Epithelial cell of proximal tubule (primary cell): ENCODE results near the gene IL12A. TPM values are rescaled to one million over a fixed set of nuclear protein-coding genes. Genes with fewer than 3 reads are reported as not detected.

ENCODE experiments used
- DNase-seq: peaks from one replicate; pipeline ENCODE4 v3.0.0-alpha.2; 2011; ENCODE audit warnings: low read depth
- H3K4me3 ChIP-seq: 2 replicates; pipeline ENCODE4 v1.5.1; 2011; ENCODE audit warnings: low read depth, mild to moderate bottlenecking, low read length
- CTCF ChIP-seq: conservative IDR thresholded peaks from 2 replicates; pipeline ENCODE4 v1.5.1; 2012; ENCODE audit warnings: low read depth, mild to moderate bottlenecking, low read length
- total RNA-seq: library from RNA; depleted of rRNA; stranded (reverse); fragments of >200 nt; gene quantifications from 2 replicates; pipeline ENCODE4 v1.2.3, GENCODE V29; 2015

IL12A gene
- total RNA-seq, 1 donor from 2014 or later, result 8.1 TPM

GRCh38 chr3:160027541-160028195, 39.0 kb downstream of the IL12A start:
- DNase-seq, result no peak
- H3K4me3 ChIP-seq, result no peak overlapping the region
- no peak for TF ChIP-seq CTCF

- H3K4me3 ChIP-seq, result no peak overlapping the region
- DNase-seq, result no peak
- TF ChIP-seq CTCF, result no peak
Measured at GRCh38 chr3:160035757-160036156, 47.1 kb downstream of the IL12A start.

- DNase-seq, result no peak
- TF ChIP-seq CTCF, result no peak
- H3K4me3 ChIP-seq, result peak overlapping the region; percentile 49
Measured at GRCh38 chr3:160038862-160039562, 50.4 kb downstream of the IL12A start.

GRCh38 chr3:160040181-160040580, 51.5 kb downstream of the IL12A start:
- no peak for DNase-seq
- no peak for TF ChIP-seq CTCF

GRCh38 chr3:160041465-160041864, 52.8 kb downstream of the IL12A start:
- no peak for DNase-seq
- no peak overlapping the region for H3K4me3 ChIP-seq
- no peak for TF ChIP-seq CTCF

More at GRCh38 chr3:160040181-160040580, 51.5 kb downstream of the IL12A start:
- H3K4me3 ChIP-seq, result no peak overlapping the region

- no peak overlapping the region for H3K4me3 ChIP-seq
- TF ChIP-seq CTCF, result no peak
- DNase-seq, result no peak
Measured at GRCh38 chr3:160044121-160044520, 55.5 kb downstream of the IL12A start.

Other genes starting within 250 kb of the IL12A start
- 3.0 and 8.7 TPM in 2 replicates for gene SCHIP1, start 149.0 kb upstream of the IL12A start, total RNA-seq
- not detected in 2 replicates for gene C3orf80, start 236.6 kb downstream of the IL12A start, total RNA-seq